Retinal pigment epithelial cell (primary cell): ENCODE measurements around the gene IFNGR2.

Experiments used
- DNase-seq: peaks from one replicate; pipeline ENCODE4 v3.0.0-alpha.2; 2010; ENCODE audit warnings: low read depth
- H3K4me3 ChIP-seq: 2 replicates; pipeline ENCODE4 v1.5.1; 2011; ENCODE audit warnings: mild to moderate bottlenecking, low read length, control low read depth, moderate library complexity
- TF ChIP-seq, protein P1 (sequence below): conservative IDR thresholded peaks from 2 replicates; pipeline ENCODE4 v1.5.1; 2011; ENCODE audit warnings: low read depth, low read length, control low read depth, inconsistent platforms

Gene IFNGR2

DNA sequence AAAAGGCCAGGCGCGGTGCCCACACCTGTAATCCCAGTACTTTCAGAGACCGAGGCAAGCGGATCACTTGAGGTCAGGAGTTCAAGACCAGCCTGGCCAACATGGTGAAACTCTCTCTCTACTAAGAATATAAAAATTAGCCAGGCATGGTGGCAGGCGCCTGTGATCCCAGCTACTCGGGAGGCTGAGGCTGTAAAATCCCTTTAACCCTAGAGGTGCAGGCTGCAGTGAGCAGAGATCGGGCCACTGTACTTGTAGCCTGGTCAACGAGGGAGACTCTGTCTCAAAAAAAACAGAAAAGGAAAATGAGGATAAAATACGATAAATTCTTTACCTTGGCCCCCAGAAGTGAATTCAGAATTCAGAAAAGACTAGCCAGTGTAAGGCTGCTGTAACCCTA is 75.0 kb downstream of the IFNGR2 start:
- TF ChIP-seq, protein P1, sequence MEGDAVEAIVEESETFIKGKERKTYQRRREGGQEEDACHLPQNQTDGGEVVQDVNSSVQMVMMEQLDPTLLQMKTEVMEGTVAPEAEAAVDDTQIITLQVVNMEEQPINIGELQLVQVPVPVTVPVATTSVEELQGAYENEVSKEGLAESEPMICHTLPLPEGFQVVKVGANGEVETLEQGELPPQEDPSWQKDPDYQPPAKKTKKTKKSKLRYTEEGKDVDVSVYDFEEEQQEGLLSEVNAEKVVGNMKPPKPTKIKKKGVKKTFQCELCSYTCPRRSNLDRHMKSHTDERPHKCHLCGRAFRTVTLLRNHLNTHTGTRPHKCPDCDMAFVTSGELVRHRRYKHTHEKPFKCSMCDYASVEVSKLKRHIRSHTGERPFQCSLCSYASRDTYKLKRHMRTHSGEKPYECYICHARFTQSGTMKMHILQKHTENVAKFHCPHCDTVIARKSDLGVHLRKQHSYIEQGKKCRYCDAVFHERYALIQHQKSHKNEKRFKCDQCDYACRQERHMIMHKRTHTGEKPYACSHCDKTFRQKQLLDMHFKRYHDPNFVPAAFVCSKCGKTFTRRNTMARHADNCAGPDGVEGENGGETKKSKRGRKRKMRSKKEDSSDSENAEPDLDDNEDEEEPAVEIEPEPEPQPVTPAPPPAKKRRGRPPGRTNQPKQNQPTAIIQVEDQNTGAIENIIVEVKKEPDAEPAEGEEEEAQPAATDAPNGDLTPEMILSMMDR = no peak
- H3K4me3 ChIP-seq = peak overlapping the region; percentile 85
- DNase-seq = no peak

DNA sequence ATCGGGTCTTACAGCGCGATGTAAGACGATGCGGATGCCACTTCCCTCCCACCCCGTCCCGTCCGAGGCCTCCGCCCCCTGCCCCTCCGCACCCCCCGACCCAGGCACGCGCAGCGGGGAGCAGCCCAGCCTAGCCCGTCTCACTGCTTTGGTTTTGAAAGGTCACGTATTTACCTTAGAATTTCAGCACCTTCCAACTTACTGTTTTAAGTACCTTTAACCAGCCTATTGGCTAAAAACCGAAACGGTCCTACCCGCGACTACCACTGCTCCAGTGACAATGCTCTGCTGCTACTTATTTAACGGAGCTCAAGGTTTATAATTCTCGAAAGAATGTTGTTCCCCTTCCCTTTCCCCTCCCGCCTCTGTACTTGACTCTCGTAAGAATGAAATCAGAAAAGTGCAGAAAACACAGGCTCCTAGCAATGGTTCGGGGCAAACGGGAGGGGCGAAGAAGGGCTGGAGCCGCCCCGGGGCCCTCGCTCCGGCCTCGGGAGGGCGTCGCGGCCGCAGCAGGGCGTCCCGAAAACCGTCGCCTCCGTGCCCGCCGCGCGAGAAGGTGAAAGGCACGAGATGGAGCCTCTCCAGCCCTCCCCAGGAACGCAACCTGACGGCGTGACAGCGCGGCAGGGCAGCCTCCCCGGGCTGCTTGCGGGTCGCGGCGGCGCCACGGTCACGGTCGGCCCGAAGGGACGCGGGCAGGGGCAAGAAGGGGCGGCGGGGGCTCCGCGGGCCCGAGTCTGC is 75.9 kb downstream of the IFNGR2 start:
- TF ChIP-seq, protein P1 = no peak
- no peak for DNase-seq

DNA sequence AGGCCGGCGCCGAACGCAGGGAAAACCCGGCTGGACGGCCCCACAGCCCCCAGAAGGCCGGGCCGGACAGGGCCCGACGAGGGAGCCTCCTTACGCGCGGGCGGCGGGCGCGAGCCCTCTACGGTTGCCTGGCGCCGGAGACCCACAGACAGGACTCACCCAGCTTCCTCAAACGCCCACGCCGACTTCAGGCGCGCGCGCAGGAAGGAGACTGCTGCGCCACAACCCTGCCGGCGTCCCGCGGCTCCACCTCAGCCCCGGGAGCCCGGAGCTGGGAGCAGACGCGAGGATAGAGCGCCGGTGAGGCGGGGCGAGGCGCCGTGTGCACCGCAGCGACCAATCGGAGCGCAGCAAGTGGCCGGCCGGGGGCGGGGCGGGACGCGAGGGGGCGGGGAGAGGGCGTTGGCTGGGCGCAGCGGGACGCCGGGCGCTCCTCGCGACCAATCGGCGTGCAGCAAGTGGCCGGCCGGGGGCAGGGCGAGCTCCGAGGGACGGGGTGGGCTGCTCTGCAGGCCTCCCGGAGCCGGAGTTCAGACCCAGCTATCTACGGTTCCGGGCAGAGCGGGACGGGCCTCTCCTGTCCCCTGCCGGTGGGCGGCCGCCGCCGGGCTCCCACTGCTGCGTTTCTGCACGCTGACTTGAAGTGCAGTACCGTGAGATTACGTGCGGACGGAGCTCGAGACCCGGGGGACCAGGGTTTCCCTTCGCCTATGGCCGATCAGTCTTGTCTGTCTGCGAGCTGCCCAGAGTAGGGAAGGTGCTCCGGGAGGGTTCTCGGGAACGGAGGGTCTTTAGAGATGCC is 76.7 kb downstream of the IFNGR2 start, which contains the start of gene TMEM50B:
TMEM50B (minus strand) TSS at position 296 of the 802 bp plus-strand sequence. CDS start 11,089 bp downstream, outside the sequence.
- peak within 1 kb of the TSS; percentile 86 for H3K4me3 ChIP-seq
- TF ChIP-seq, protein P1 = peak; percentile 33
- DNase-seq = peak; percentile 76

More for the DNA sequence above, 75.9 kb downstream of the IFNGR2 start:
- peak overlapping the region; percentile 85 for H3K4me3 ChIP-seq

DNA sequence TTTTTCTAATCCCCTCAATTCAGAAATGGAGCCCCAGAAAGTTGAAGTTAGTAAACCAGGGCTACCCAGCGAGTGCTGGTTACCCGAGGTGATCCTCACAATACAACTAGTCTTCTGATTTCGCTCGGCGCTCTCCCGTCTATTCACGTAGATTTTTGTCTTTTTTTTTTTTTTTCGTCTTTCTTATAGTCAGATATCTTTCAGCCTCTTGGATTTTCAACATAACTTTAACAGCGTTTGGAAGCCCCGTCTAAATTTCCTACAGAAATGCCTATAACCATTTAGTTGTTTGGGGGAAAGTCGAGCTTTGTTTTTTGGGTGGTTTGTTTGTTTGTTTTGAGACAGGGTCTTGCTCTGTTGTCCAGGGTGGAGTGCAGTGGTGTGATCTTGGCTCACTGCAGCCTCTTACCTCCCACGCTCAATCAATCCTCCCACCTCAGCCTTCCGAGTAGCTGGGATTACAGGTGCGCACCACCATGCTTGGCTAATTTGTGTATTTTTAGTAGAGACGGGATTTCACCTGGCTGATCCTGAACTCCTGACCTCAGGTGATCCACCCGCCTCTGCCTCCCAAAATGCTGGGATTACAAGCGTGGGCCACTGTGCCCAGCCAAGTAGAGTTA is 77.4 kb downstream of the IFNGR2 start:
- TF ChIP-seq, protein P1 = no peak
- H3K4me3 ChIP-seq = peak overlapping the region; percentile 86
- no peak for DNase-seq

DNA sequence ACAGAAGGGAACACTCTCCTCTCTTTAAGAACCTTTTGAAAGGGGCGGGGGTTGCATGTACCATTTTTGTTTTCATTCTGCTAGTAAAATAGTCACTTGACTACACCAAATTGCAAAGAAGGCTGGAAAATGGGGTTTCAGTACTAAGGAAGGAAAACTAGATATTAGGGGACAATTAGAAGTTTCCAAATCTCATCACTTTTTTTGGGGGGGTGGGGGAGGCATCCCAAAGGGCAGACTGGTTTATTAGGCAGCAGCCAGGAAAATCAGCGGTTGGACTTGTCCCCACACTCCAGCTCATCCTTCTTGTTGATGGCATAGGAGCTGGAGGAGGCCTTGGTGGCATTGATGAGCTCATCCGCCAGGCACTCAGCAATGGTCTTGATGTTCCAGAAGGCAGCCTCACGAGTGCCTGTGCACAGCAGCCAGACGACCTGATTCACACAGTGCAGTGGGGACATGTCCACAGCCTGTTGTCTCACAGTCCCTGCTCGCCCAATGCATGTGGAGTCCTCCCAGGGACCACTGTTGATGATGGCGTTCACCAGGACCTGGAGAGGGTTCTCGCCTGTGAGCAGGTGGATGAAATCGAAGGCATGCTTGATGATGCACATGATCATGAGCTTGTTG is 78.2 kb downstream of the IFNGR2 start:
- no peak for DNase-seq
- TF ChIP-seq, protein P1 = no peak
- no peak overlapping the region for H3K4me3 ChIP-seq
